Measurements from ENCODE around the gene RPS6KC1.

Gene RPS6KC1

GRCh38 chr1:213266983-213267772 lies 216.1 kb downstream of the RPS6KC1 start:
- Histone ChIP-seq H3K27ac (no peak overlapping the region), H3K4me3 (no peak overlapping the region)
- DNase-seq (ENCODE audit: low spot score) = no peak
- TF ChIP-seq CTCF (IDR thresholded peaks at IDR 0.05) = no peak

GRCh38 chr1:213268221-213268620 lies 217.2 kb downstream of the RPS6KC1 start:
- TF ChIP-seq CTCF (IDR thresholded peaks at IDR 0.05) = no peak
- Histone ChIP-seq H3K27ac (no peak overlapping the region), H3K4me3 (no peak overlapping the region)
- no peak for DNase-seq (ENCODE audit: low spot score)

DNA sequence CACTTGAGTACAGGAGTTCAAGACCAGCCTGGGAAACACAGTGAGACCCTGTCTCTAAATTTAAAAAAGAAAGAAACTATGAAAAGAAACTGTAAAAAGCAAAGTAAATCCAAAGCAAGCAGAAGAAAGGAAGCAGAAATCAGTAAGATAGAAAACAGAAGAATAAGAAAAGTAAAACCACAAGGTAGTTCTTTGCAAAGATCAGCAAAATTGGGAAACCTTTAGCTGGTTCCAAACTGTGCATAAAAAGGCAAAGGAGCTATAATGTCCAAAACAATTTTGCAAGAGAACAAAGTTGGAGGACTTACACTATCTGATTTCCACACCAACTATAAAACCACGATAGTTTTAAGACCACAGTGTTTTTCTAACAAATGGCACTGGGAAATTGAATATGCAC lies 218.8 kb downstream of the RPS6KC1 start:
- H3K4me3 ChIP-seq = no peak overlapping the region
- no peak for TF ChIP-seq CTCF (IDR thresholded peaks at IDR 0.05)
- no peak for DNase-seq (ENCODE audit: low spot score)

GRCh38 chr1:213273546-213273945 lies 222.5 kb downstream of the RPS6KC1 start:
- no peak for DNase-seq (ENCODE audit: low spot score)
- H3K27ac ChIP-seq = no peak overlapping the region
- no peak for TF ChIP-seq CTCF (IDR thresholded peaks at IDR 0.05)
- no peak overlapping the region for H3K4me3 ChIP-seq

More for the DNA sequence above, 218.8 kb downstream of the RPS6KC1 start:
- no peak overlapping the region for H3K27ac ChIP-seq

- no peak for TF ChIP-seq CTCF (IDR thresholded peaks at IDR 0.05)
- no peak overlapping the region for H3K4me3 ChIP-seq
- H3K27ac ChIP-seq = no peak overlapping the region
- no peak for DNase-seq (ENCODE audit: low spot score)
These were observed 223.1 kb downstream of the RPS6KC1 start for GRCh38 chr1:213274140-213274539.

DNA sequence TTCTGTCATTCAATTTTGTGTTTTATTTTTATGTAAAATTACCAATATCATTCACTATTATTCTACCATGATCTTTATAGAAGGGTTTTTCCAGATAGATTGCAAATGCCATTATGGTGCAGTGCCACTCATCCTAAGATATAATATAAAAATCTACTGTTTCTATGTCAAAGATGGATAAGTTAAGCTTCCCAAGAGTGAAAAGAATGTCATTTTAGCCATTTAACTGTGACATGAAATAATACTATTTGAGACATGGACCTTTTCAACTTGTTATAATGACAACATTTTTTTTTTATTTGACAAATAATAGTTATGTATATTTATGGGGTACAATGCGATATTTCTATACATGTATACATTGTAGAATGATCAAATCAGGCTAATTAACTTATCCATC lies 224.3 kb downstream of the RPS6KC1 start:
- Histone ChIP-seq H3K27ac (no peak overlapping the region), H3K4me3 (no peak overlapping the region)
- no peak for DNase-seq (ENCODE audit: low spot score)
- no peak for TF ChIP-seq CTCF (IDR thresholded peaks at IDR 0.05)

DNA sequence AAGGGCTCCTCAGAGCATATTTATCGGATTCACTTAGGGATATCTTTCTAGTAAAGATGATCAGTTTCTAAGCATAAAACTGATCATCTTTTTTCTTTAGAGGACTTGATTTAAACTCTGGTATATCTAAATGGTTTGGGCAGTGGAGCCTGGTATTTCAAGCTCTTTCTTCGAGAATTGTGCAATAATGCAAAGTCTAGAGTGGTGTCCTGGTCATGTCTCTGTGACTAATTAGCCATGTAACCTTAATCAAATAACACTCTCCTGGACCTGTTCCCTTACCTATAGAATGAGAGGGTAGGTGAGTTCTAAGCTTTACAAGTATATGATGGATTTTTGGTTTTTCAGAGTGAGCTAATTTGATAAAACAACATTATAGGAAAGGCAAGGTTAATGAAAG lies 225.2 kb downstream of the RPS6KC1 start:
- no peak overlapping the region for H3K27ac ChIP-seq
- no peak for TF ChIP-seq CTCF (IDR thresholded peaks at IDR 0.05)
- DNase-seq (ENCODE audit: low spot score) = no peak
- H3K4me3 ChIP-seq = no peak overlapping the region
